HepG2 (cell line): ENCODE data around the gene TMEM134.

ENCODE experiments used
- CAMTA2 ChIP-seq: sonication (generic); formaldehyde crosslinking; IDR thresholded peaks from 2 replicates; pipeline ENCODE4 v1.4.0; 2020; ENCODE audit warnings: mild to moderate bottlenecking, missing genetic modification reagents, borderline replicate concordance
- ERF ChIP-seq: IDR thresholded peaks from 2 replicates; pipeline ENCODE4 v1.6.1; 2018; ENCODE audit warnings: missing biosample characterization, missing genetic modification reagents
- POLR2A ChIP-seq, 2 experiments: IDR thresholded peaks; 2 replicates each; pipeline ENCODE4 v1.6.1; 2011; ENCODE audit warnings: low read depth in 2 of 2, low read length in 2 of 2, mild to moderate bottlenecking in 1 of 2, moderate library complexity in 1 of 2; ENCODE audit not compliant: insufficient read depth in 1 of 2
- POLR2AphosphoS5 ChIP-seq: IDR thresholded peaks from 2 replicates; pipeline ENCODE4 v1.6.1; 2012; ENCODE audit warnings: low read depth, low read length
- ZNF235 ChIP-seq: sonication (generic); formaldehyde crosslinking; IDR thresholded peaks from 2 replicates; pipeline ENCODE4 v1.8.1; 2023; ENCODE audit warnings: mild to moderate bottlenecking, missing genetic modification reagents, borderline replicate concordance

DNA sequence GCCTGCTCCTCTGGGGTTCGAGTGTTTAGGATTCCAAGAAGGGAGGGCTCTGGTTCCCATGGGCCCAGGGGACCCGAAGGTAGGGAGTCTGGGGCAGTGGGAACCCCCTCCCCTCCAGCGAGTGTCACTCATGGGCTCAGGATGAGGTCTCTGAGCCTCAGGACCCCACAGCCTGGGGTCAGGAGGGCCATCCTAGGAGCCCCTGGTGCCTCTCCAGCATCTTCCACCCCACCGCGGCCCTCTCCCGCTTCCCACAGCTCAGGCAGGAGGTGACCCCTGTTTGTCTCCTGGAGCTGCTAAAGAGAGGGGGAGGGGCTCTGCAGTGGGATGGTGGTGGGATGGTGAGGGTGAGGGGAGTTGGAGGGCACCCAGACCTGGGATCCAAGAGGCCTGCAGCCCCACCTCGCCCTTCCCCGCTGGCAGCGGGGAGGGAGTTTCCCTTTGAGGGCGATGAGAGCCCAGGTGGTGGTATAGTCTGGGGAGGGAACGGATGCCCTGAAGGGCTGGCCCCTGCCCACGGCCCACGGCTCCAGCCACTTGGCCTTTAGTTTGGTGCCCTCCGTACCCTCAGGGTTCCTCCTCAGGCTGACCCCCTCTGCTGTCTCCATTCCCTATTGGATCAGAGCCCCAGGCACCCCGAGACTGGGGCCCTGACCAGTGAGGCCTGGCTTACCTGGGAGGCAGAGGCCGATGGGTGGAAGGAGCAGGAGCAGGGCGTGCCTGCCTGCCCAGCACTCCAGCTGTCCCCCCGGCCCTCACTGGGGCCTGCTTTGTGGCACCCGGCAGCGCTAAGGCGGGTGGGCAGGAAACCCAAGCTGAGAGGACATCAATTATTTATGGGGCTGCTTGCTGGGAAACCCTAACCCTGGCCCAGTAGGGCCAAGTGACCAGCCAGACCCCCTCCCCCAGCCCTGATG lies 15.0 kb downstream of the TMEM134 start:
- no peak for TF ChIP-seq POLR2AphosphoS5
- no peak for TF ChIP-seq POLR2A (IDR thresholded peaks at IDR 0.05; ENCODE audit: insufficient read depth in 1 of 2, low read depth in 2 of 2, low read length in 2 of 2)
- TF ChIP-seq ZNF235 (CRISPR knock-in tag), result no peak
- no peak for TF ChIP-seq CAMTA2 (CRISPR knock-in tag)
- no peak for TF ChIP-seq ERF (CRISPR knock-in tag)
